ENCODE measurements around the gene CAV1.

CAV1 gene

GRCh38 chr7:116527521-116527920 lies 2.7 kb downstream of the CAV1 start:
- intact Hi-C loops (cut with DNase I), result loop anchor here (5.0 kb wide), 2 partner anchors 60 to 270 kb away; no protein-coding TSS in a partner anchor
- no peak for DNase-seq

- intact Hi-C loops (cut with DNase I), result loop anchor here (5.0 kb wide), 2 partner anchors 59 to 271 kb away; no protein-coding TSS in a partner anchor
- no peak for DNase-seq
These were observed 3.4 kb downstream of the CAV1 start for GRCh38 chr7:116528008-116528789.

- intact Hi-C loops (cut with DNase I), result loop anchor here (5.0 kb wide), 2 partner anchors 58 to 272 kb away; no protein-coding TSS in a partner anchor
- DNase-seq, result no peak
These were observed 4.4 kb downstream of the CAV1 start for GRCh38 chr7:116529250-116529649.

DNA sequence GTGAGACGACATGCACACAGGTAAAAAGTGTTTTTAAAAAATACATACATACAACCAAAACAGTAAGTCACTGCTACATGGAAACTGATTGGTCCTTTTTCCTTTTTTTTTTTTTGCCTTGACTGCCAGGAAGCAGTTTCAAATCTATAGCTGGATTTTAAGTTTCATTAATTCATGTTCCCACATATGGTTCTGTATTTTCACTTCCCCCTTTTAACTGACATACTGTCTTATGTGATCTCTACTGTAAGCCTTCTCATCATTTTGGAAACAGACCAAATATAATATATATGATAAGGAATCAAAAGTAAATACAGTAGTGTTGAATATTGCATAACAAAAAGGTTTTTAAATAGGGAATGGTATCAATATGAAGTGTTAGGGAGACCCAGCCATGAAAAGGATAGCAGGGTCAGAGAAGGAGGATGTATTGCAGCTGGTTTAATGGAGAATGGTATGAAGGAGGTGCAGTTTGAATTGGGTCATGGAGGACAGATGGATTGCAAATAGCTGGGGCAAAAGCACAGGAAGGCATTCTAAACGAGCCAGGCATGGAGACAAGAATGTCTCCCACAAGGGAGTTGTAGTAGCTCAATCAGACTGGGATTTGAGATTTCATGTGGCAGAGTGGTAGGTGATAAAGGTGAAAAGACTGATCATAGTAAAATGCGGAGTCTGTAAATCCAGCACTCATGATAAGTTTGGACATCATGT lies 5.4 kb downstream of the CAV1 start:
- intact Hi-C loops (cut with DNase I), result no loop called here
- DNase-seq, result no peak

GRCh38 chr7:116532102-116532688 lies 7.4 kb downstream of the CAV1 start:
- intact Hi-C loops (cut with DNase I), result no loop called here

GRCh38 chr7:116534790-116535189 lies 10.0 kb downstream of the CAV1 start:
- intact Hi-C loops (cut with DNase I), result no loop called here

More at GRCh38 chr7:116532102-116532688, 7.4 kb downstream of the CAV1 start:
- no peak for DNase-seq

GRCh38 chr7:116535416-116535815 lies 10.6 kb downstream of the CAV1 start:
- no peak for DNase-seq
- intact Hi-C loops (cut with DNase I), result no loop called here

More at GRCh38 chr7:116534790-116535189, 10.0 kb downstream of the CAV1 start:
- no peak for DNase-seq

- DNase-seq, result no peak
- intact Hi-C loops (cut with DNase I), result no loop called here
These were observed 13.3 kb downstream of the CAV1 start for GRCh38 chr7:116538138-116538537.

DNA sequence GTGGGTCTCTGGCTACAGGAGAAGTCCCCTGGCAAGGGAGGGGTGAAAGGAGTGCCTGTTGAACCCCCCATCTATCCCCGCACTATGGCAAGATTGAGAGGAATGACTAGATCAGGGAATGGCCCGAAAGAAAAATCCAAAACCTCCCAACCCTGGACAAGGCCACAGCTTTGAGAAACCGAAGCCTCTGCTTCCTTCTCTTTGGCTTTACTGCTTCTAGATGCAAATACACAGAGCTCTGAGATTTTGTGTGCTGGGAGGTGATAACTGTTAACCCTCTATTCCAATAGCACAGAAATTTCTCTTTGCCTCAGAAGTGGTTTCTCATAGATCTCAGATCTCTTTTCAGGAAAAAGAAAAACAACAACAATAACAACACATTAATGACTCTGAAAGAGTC lies 15.0 kb downstream of the CAV1 start:
- DNase-seq, result no peak
- intact Hi-C loops (cut with DNase I), result no loop called here

- DNase-seq, result no peak
- intact Hi-C loops (cut with DNase I), result no loop called here
These were observed 15.9 kb downstream of the CAV1 start for GRCh38 chr7:116540743-116541142.

DNA sequence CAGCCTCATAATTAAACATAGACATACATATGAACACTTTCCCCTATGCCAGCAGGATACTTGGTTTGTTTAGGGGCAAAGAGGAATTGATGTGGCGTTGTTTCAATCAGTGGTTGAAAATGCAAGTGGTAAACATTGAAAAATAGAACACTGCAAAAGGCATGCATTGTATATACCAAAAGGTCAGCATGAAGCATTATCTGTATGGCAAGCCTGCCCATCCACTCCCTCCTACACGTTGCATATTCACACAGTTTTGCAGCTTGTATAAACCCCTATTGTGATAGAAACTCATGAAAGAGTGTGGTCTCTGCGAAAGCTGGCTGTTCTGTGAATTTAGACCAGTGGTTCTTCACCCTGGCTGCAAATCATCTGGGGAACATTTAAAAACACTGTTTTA lies 17.1 kb downstream of the CAV1 start:
- intact Hi-C loops (cut with DNase I), result no loop called here
- no peak for DNase-seq

DNA sequence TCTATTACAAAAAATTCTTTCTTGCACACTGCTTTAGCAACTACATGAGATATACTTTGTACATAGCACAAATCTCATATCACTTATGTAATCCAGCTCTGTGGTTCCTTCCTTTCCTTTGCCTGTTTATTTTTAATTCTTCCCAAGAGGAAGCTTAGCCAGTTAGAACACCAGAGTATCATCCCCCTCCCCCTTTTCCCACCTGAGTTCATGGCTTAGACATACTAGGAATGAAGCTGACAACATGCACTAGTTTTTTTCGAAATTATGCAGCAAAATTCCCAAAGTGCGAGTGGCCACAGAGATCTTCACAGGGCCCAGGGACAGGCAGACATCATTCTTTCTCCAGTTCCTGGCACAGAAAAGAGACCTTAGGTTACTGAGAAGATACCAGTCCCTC lies 17.8 kb downstream of the CAV1 start:
- intact Hi-C loops (cut with DNase I), result no loop called here
- DNase-seq, result no peak

DNA sequence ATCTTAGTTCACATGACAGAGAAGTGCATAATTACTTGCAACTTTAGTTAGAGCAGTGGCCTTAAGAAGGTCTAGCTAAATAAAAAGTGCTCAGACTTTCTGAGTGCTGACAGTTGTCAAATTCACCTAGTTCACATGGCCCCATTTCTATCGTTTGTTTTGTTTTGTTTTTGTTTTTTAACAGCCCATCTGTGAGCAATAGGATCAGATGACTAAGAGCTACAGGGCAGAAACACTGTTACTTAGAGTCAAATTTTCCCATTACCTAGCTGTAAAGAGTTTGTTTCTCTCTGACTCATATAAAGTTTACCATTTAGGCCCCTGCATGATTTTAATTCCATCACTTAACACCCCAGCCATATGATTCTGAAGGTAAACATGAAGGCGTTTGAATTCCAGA lies 18.8 kb downstream of the CAV1 start:
- DNase-seq, result no peak
- intact Hi-C loops (cut with DNase I), result no loop called here

- intact Hi-C loops (cut with DNase I), result no loop called here
- DNase-seq, result no peak
These were observed 19.7 kb downstream of the CAV1 start for GRCh38 chr7:116544487-116544886.

GRCh38 chr7:116545411-116545993 lies 20.7 kb downstream of the CAV1 start:
- DNase-seq, result no peak
- intact Hi-C loops (cut with DNase I), result no loop called here

DNA sequence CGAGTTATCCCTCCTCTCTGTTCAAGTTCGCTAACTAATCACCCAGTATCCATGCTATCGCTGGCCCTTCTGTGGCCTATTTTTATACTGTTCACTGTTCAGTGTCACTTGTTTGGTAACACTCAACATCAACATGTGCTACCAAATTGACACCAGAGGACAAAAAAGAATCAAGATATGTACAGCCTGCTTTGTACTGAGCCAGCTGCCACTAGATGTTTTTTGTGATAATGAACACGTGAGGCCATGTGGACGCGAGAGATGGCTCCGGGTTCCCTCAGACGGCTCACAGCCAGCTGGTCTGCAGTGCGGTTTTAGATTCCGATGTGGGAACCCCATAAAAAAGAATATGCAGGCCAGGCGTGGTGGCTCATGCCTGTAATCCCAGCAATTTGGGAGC lies 21.2 kb downstream of the CAV1 start:
- intact Hi-C loops (cut with DNase I), result no loop called here
- no peak for DNase-seq

GRCh38 chr7:116546916-116547315 lies 22.1 kb downstream of the CAV1 start:
- intact Hi-C loops (cut with DNase I), result no loop called here
- DNase-seq, result no peak

GRCh38 chr7:116547347-116547746 lies 22.5 kb downstream of the CAV1 start:
- no peak for DNase-seq
- intact Hi-C loops (cut with DNase I), result no loop called here

- no peak for DNase-seq
- intact Hi-C loops (cut with DNase I), result no loop called here
These were observed 23.7 kb downstream of the CAV1 start for GRCh38 chr7:116548506-116548905.

DNA sequence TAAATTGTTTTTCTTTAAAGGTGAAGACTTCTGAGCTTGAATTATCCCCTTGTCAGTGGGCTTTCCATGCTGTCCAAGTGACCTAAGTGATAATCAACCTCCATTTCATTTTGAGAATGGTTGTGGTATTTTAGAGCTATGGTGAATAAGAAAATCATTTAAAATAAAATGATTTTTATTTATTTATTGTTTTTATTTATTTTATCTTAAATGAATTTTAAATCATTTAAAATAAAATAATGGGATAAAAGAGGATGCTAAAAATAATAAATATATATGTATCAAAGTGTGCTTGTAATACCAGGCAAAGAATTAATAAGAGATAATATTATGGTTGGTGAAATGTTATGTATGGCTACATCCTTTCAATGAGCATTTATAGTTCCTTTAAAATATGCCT lies 24.5 kb downstream of the CAV1 start:
- DNase-seq, result no peak
- intact Hi-C loops (cut with DNase I), result no loop called here

DNA sequence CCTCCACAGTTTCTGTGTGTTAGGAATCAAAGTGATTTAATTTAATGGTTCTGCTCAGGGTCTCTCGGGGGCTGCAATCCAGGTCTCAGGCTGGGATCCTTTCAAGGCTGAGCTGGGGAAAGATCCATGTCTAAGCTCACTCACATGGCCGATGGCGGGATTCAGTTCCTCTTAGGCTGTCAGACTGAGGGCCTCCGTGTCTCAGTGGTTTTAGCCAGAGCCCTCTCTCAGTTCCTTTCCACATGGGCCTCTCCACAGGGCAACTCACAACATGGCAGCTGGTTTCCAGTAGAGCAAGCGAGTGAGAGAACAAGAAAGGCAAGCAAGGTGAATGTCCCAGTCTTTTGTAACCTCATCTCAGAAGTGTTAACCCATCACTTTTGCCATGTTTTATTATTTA lies 26.9 kb downstream of the CAV1 start:
- intact Hi-C loops (cut with DNase I), result no loop called here
- DNase-seq, result no peak
